RWPE1 (cell line): ENCODE results near the gene FZD10.

ENCODE experiments used
- CTCF ChIA-PET: fragments of 350-600 bp; sonication (Branson Sonifier 250); formaldehyde crosslinking; extraction: SDS; loops from one replicate; lab custom pipeline; 2021; lab: Yijun Ruan, JAX
- POLR2A ChIA-PET: fragments of 400-600 bp; formaldehyde crosslinking; extraction: SDS; loops from one replicate; lab custom pipeline; 2020; ENCODE audit warnings: antibody characterized with exemption; ENCODE audit not compliant: low non-redundant PET; lab: Yijun Ruan, JAX
- DNase-seq: peaks from one replicate; pipeline ENCODE4 v3.0.0; 2012; ENCODE audit warnings: low spot score
- H3K27ac ChIP-seq: fragments of 450-650 bp; 2 replicates; pipeline ENCODE4 v1.5.1; 2017
- CTCF ChIP-seq: fragments of 450-650 bp; conservative IDR thresholded peaks from 2 replicates; pipeline ENCODE4 v1.5.1; 2017; ENCODE audit warnings: low read depth, mild to moderate bottlenecking

FZD10 gene

GRCh38 chr12:130136509-130137039 is 25.7 kb upstream of the FZD10 start:
- CTCF ChIA-PET = interaction anchor here (0.6 to 1.5 kb wide), 3 partner anchors 15 to 88 kb away, joined by 3 to 5 read pairs (median 4); no protein-coding TSS in a partner anchor
- peak overlapping the region; percentile 87 for H3K27ac ChIP-seq
- no peak for DNase-seq
- POLR2A ChIA-PET = no interaction called here
- no peak for TF ChIP-seq CTCF

- POLR2A ChIA-PET = no interaction called here
- peak overlapping the region; percentile 87 for H3K27ac ChIP-seq
- CTCF ChIA-PET = interaction anchor here (0.6 to 1.5 kb wide), 3 partner anchors 15 to 89 kb away, joined by 3 to 5 read pairs (median 4); no protein-coding TSS in a partner anchor
- DNase-seq = peak; percentile 66
- TF ChIP-seq CTCF = no peak
Observed at GRCh38 chr12:130137040-130138018, 24.9 kb upstream of the FZD10 start.

- no peak for TF ChIP-seq CTCF
- H3K27ac ChIP-seq = no peak overlapping the region
- ChIA-PET POLR2A (no interaction called here), CTCF (no interaction called here)
- no peak for DNase-seq
Observed at GRCh38 chr12:130138478-130138877, 23.8 kb upstream of the FZD10 start.

- CTCF ChIA-PET = no interaction called here
- POLR2A ChIA-PET = no interaction called here
- TF ChIP-seq CTCF = no peak
- H3K27ac ChIP-seq = no peak overlapping the region
- DNase-seq = no peak
Observed at GRCh38 chr12:130139567-130140421, 22.5 kb upstream of the FZD10 start.

GRCh38 chr12:130141105-130141504 is 21.2 kb upstream of the FZD10 start:
- TF ChIP-seq CTCF = no peak

More at GRCh38 chr12:130141105-130141504, 21.2 kb upstream of the FZD10 start:
- H3K27ac ChIP-seq = no peak overlapping the region
- CTCF ChIA-PET = no interaction called here
- DNase-seq = no peak
- POLR2A ChIA-PET = no interaction called here
